GM23338 (cell line): Measurements from ENCODE around the gene ZMPSTE24. TPM values are rescaled to one million over a fixed set of nuclear protein-coding genes. Genes with fewer than 3 reads are reported as not detected.

Experiments used
- ATAC-seq: fragments of 200-7000 bp; cut with Tn5 transposase; 3 replicates; pipeline ENCODE4 v1.9.1; 2020
- DNase-seq: peaks from one replicate; pipeline ENCODE4 v3.0.0-alpha.2; 2015; ENCODE audit warnings: low spot score
- H2AFZ ChIP-seq: fragments of 200-600 bp; sonication (generic); 2 replicates; pipeline ENCODE4 v1.8.0; 2016; ENCODE audit warnings: antibody characterized with exemption, mild to moderate bottlenecking, moderate library complexity
- H3F3A ChIP-seq: fragments of 200-600 bp; sonication (generic); replicated peaks from 2 replicates; pipeline ENCODE4 v1.8.0; 2017; ENCODE audit warnings: antibody characterized with exemption, mixed run types, low read depth
- H3K27ac ChIP-seq: fragments of 200-600 bp; sonication (generic); 2 replicates; pipeline ENCODE4 v1.6.1; 2016; ENCODE audit warnings: low read depth
- H3K27me3 ChIP-seq: fragments of 200-600 bp; sonication (generic); 2 replicates; pipeline ENCODE4 v1.8.0; 2016; ENCODE audit warnings: mild to moderate bottlenecking, mixed run types, moderate library complexity; ENCODE audit not compliant: insufficient read depth
- H3K36me3 ChIP-seq: fragments of 200-600 bp; sonication (generic); 2 replicates; pipeline ENCODE4 v1.8.0; 2016; ENCODE audit warnings: mild to moderate bottlenecking; ENCODE audit not compliant: insufficient read depth
- H3K4me1 ChIP-seq: fragments of 200-600 bp; sonication (generic); 2 replicates; pipeline ENCODE4 v1.8.0; 2016; ENCODE audit warnings: mild to moderate bottlenecking, moderate library complexity; ENCODE audit not compliant: insufficient read depth
- H3K4me2 ChIP-seq: fragments of 200-600 bp; sonication (generic); 2 replicates; pipeline ENCODE4 v1.7.1; 2017; ENCODE audit warnings: mixed run types
- H3K4me3 ChIP-seq: fragments of 200-600 bp; sonication (generic); 2 replicates; pipeline ENCODE4 v1.6.1; 2016; ENCODE audit warnings: mixed run types
- H3K79me2 ChIP-seq: fragments of 200-600 bp; sonication (generic); replicated peaks from 2 replicates; pipeline ENCODE4 v1.8.0; 2017; ENCODE audit warnings: mild to moderate bottlenecking; ENCODE audit not compliant: insufficient read depth
- H3K9me2 ChIP-seq: fragments of 200-600 bp; sonication (generic); 2 replicates; pipeline ENCODE4 v1.8.0; 2017; ENCODE audit not compliant: insufficient read depth
- H4K20me1 ChIP-seq: fragments of 200-600 bp; sonication (generic); replicated peaks from 2 replicates; pipeline ENCODE4 v1.8.0; 2017; ENCODE audit warnings: mild to moderate bottlenecking; ENCODE audit not compliant: insufficient read depth
- H3K27ac Mint-ChIP-seq: 2 replicates; pipeline ENCODE4 v1.8.0; 2020; ENCODE audit warnings: inconsistent platforms, mild to moderate bottlenecking, moderate library complexity, mixed read lengths
- H3K27me3 Mint-ChIP-seq: 3 replicates; pipeline ENCODE4 v1.8.0; 2022; ENCODE audit warnings: low read depth, mild to moderate bottlenecking, moderate library complexity, mixed read lengths, inconsistent platforms; ENCODE audit not compliant: insufficient read depth, poor library complexity
- H3K36me3 Mint-ChIP-seq: 3 replicates; pipeline ENCODE4 v1.8.0; 2021; ENCODE audit warnings: low read depth, mild to moderate bottlenecking, inconsistent platforms, moderate library complexity, mixed read lengths
- H3K4me1 Mint-ChIP-seq: 3 replicates; pipeline ENCODE4 v1.8.0; 2020; ENCODE audit warnings: mild to moderate bottlenecking, inconsistent platforms, mixed read lengths
- H3K4me3 Mint-ChIP-seq: 3 replicates; pipeline ENCODE4 v1.8.0; 2021; ENCODE audit warnings: moderate library complexity, mild to moderate bottlenecking, inconsistent platforms, mixed read lengths
- H3K9me3 Mint-ChIP-seq: 3 replicates; pipeline ENCODE4 v1.8.0; 2020; ENCODE audit warnings: moderate library complexity, mild to moderate bottlenecking, inconsistent platforms, mixed read lengths
- CREB1 ChIP-seq: fragments of 250-450 bp; sonication (Bioruptor Pico); IDR thresholded peaks from 2 replicates; pipeline ENCODE4 v1.5.0; 2020; ENCODE audit warnings: low read depth, mild to moderate bottlenecking, moderate library complexity
- ETS1 ChIP-seq: IDR thresholded peaks from 2 replicates; pipeline ENCODE4 v1.6.1; 2016; ENCODE audit warnings: antibody characterized with exemption
- JUNB ChIP-seq: IDR thresholded peaks from one replicate; pipeline ENCODE4 v1.6.1; 2016; ENCODE audit warnings: antibody characterized with exemption; ENCODE audit not compliant: unreplicated experiment
- NANOG ChIP-seq: IDR thresholded peaks from 2 replicates; pipeline ENCODE4 v1.6.1; 2016; ENCODE audit warnings: antibody characterized with exemption, borderline replicate concordance
- POLR2AphosphoS5 ChIP-seq: IDR thresholded peaks from 2 replicates; pipeline ENCODE4 v1.6.1; 2016; ENCODE audit warnings: antibody characterized with exemption, low read depth
- STAT1 ChIP-seq: IDR thresholded peaks from one replicate; pipeline ENCODE4 v1.6.1; 2016; ENCODE audit warnings: antibody characterized with exemption; ENCODE audit not compliant: unreplicated experiment
- ZNF114 ChIP-seq: fragments of 250-450 bp; sonication (Bioruptor Pico); IDR thresholded peaks from 2 replicates; pipeline ENCODE4 v1.5.0; 2020; ENCODE audit warnings: mild to moderate bottlenecking, moderate library complexity
- ZNF331 ChIP-seq: fragments of 250-450 bp; sonication (Bioruptor Pico); IDR thresholded peaks from 2 replicates; pipeline ENCODE4 v1.5.0; 2020; ENCODE audit warnings: low read depth, mild to moderate bottlenecking, moderate library complexity
- polyA plus RNA-seq: library from polyadenylated mRNA; unstranded; fragments of >200 nt; fragmentation: Nextera tagmentation; extraction: Ambion mirVana; gene quantifications from 2 replicates; pipeline ENCODE4 v1.2.1, GENCODE V29; 2016
- total RNA-seq: library from RNA; depleted of rRNA; stranded (reverse); fragments of >200 nt; shearing (Covaris generic); gene quantifications from 2 replicates; pipeline ENCODE4 v1.2.3, GENCODE V29; 2014
- TF ChIP-seq, protein P1 (sequence below), 2 experiments: fragments of 200-600 bp in 1 of 2; sonication (generic) in 1 of 2; conservative IDR thresholded peaks; 2 replicates each; pipeline versions ENCODE4 v1.5.1 to v1.6.1; 2016 to 2017; ENCODE audit warnings: antibody characterized with exemption in 2 of 2, low read depth in 2 of 2, mild to moderate bottlenecking in 2 of 2, moderate library complexity in 1 of 2
- TF ChIP-seq, protein P2 (sequence below): IDR thresholded peaks from one replicate; pipeline ENCODE4 v1.6.1; 2018; ENCODE audit warnings: antibody characterized with exemption; ENCODE audit not compliant: unreplicated experiment

Gene ZMPSTE24
- total and polyA plus RNA-seq, 2 experiments from 2014 or later = 23.1 to 51.2 TPM

- TF ChIP-seq, protein P1, sequence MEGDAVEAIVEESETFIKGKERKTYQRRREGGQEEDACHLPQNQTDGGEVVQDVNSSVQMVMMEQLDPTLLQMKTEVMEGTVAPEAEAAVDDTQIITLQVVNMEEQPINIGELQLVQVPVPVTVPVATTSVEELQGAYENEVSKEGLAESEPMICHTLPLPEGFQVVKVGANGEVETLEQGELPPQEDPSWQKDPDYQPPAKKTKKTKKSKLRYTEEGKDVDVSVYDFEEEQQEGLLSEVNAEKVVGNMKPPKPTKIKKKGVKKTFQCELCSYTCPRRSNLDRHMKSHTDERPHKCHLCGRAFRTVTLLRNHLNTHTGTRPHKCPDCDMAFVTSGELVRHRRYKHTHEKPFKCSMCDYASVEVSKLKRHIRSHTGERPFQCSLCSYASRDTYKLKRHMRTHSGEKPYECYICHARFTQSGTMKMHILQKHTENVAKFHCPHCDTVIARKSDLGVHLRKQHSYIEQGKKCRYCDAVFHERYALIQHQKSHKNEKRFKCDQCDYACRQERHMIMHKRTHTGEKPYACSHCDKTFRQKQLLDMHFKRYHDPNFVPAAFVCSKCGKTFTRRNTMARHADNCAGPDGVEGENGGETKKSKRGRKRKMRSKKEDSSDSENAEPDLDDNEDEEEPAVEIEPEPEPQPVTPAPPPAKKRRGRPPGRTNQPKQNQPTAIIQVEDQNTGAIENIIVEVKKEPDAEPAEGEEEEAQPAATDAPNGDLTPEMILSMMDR (conservative IDR thresholded peaks at IDR 0.05; ENCODE audit: low read depth in 2 of 2) = no peak
- TF ChIP-seq, protein P2, sequence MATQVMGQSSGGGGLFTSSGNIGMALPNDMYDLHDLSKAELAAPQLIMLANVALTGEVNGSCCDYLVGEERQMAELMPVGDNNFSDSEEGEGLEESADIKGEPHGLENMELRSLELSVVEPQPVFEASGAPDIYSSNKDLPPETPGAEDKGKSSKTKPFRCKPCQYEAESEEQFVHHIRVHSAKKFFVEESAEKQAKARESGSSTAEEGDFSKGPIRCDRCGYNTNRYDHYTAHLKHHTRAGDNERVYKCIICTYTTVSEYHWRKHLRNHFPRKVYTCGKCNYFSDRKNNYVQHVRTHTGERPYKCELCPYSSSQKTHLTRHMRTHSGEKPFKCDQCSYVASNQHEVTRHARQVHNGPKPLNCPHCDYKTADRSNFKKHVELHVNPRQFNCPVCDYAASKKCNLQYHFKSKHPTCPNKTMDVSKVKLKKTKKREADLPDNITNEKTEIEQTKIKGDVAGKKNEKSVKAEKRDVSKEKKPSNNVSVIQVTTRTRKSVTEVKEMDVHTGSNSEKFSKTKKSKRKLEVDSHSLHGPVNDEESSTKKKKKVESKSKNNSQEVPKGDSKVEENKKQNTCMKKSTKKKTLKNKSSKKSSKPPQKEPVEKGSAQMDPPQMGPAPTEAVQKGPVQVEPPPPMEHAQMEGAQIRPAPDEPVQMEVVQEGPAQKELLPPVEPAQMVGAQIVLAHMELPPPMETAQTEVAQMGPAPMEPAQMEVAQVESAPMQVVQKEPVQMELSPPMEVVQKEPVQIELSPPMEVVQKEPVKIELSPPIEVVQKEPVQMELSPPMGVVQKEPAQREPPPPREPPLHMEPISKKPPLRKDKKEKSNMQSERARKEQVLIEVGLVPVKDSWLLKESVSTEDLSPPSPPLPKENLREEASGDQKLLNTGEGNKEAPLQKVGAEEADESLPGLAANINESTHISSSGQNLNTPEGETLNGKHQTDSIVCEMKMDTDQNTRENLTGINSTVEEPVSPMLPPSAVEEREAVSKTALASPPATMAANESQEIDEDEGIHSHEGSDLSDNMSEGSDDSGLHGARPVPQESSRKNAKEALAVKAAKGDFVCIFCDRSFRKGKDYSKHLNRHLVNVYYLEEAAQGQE = no peak
- TF ChIP-seq JUNB (no peak), ZNF331 (CRISPR knock-in tag) (no peak), CREB1 (CRISPR knock-in tag) (no peak), NANOG (no peak), STAT1 (no peak)
Measured at GRCh38 chr1:40240390-40240789, 17.6 kb upstream of the ZMPSTE24 start (continued).

GRCh38 chr1:40241362-40241761, 16.7 kb upstream of the ZMPSTE24 start:
- Histone ChIP-seq H4K20me1 (peaks cover 3% of the 10 kb centered on the region; the same call in 1 of the 2 replicates), H3K79me2 (no peaks in the 10 kb centered on the region), H2AFZ (no peak overlapping the region), H3K27me3 (no peaks in the 10 kb centered on the region), H3K4me3 (no peak overlapping the region), H3K4me2 (no peak overlapping the region), H3K4me1 (no peaks in the 10 kb centered on the region), H3F3A (no peaks in the 10 kb centered on the region), H3K27ac (peak overlapping the region; percentile 64; the same call in 1 of the 2 replicates), H3K36me3 (peaks cover 19% of the 10 kb centered on the region; the same call in 1 of the 2 replicates), H3K9me2 (no peaks in the 10 kb centered on the region)
- ATAC-seq = no peak
- no peak for DNase-seq
- TF ChIP-seq POLR2AphosphoS5 (no peak), STAT1 (no peak), ZNF114 (CRISPR knock-in tag) (no peak), CREB1 (CRISPR knock-in tag) (no peak), ETS1 (no peak)
- TF ChIP-seq, protein P1 (conservative IDR thresholded peaks at IDR 0.05; ENCODE audit: low read depth in 2 of 2) = no peak
- TF ChIP-seq, protein P2 = no peak
- Mint-ChIP-seq H3K36me3 (peaks cover 18% of the 10 kb centered on the region; the same call in 2 of the 3 replicates), H3K27me3 (no peaks in the 10 kb centered on the region), H3K27ac (no peak overlapping the region), H3K4me1 (no peaks in the 10 kb centered on the region), H3K4me3 (no peak overlapping the region), H3K9me3 (no peaks in the 10 kb centered on the region)
